HG02852 (cell line): ENCODE measurements around the gene TMEM198.

Source experiments
- ATAC-seq: cut with Tn5 transposase; IDR thresholded peaks from one replicate; pipeline ENCODE4 v1.9.1; 2021; ENCODE audit warnings: mild to moderate bottlenecking, moderate library complexity; ENCODE audit not compliant: unreplicated experiment

The TMEM198 gene, protein sequence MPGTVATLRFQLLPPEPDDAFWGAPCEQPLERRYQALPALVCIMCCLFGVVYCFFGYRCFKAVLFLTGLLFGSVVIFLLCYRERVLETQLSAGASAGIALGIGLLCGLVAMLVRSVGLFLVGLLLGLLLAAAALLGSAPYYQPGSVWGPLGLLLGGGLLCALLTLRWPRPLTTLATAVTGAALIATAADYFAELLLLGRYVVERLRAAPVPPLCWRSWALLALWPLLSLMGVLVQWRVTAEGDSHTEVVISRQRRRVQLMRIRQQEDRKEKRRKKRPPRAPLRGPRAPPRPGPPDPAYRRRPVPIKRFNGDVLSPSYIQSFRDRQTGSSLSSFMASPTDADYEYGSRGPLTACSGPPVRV

DNA sequence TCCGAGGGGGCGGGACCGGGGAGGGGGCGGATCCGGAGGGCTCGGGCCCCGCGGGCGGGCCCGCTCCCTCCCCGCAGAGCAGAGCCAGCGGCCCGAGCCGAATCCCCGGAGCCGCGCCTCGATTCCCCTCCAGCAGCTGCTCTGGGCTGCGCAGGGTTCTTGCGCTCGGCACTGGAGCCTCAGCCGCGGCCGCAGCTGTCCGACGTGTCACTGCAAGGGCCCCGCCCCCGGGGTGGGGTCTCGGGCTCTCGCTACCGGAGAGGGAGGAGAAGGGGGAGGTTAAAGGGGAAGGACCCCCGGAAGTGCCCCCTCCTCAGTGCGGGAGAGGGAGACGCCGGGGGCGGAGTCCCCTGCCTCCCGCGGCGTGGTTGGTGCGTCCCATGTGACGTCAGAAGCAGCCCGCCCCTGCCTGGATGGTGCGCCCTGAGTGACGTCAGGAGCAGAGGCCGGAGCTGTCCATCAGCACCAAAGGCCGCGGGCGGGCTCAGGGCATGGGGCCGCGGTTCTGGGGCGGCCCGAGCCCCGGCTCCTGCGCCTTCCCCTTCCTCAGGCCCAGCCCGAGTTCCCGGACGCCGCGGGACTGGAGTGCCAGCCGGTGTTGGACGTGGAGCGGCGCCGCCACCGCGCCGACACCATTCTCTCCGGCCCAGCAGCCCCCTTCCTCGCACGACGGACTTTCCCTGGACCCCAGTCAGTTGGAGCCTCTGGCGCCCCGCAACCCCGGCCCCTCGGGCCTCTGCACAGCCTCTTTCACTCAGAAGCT is at the start of gene TMEM198, which contains the start of gene CHPF:
TMEM198 (plus strand) TSS at position 433 of the 763 bp plus-strand sequence. CDS start 700 bp downstream, outside the sequence.
CHPF (minus strand) TSS at position 214 of the 763 bp plus-strand sequence. CDS start 271 bp downstream, outside the sequence.
- ATAC-seq, result peak; percentile 71

DNA sequence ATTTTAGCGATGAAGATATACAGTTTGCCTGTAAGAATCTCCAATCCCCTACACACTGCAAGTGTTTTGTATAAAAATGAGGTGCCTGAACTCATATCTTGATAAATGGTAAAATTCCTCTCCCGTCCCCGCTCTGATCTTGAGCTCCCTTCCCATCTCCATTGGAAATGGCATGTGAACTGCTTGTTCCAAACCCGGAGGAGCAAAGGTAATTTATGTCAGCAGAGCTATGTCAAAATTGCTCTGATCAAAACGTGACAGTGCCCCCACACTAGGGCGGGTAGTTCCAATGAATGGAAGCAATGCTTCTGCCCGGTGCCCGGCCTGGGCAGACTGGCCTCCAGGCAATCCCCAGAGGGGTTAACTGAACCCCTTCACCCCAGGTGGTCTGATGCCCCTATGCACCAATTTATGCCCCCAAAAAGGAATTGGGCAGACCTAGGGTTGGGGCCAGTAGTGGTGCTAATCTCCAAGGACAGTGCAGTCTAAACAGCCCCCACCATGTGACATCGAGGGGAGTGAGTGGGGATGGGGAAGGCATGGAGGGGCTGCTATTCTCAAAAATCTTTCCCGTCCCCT is 48.8 kb upstream of the TMEM198 start:
- no peak for ATAC-seq

DNA sequence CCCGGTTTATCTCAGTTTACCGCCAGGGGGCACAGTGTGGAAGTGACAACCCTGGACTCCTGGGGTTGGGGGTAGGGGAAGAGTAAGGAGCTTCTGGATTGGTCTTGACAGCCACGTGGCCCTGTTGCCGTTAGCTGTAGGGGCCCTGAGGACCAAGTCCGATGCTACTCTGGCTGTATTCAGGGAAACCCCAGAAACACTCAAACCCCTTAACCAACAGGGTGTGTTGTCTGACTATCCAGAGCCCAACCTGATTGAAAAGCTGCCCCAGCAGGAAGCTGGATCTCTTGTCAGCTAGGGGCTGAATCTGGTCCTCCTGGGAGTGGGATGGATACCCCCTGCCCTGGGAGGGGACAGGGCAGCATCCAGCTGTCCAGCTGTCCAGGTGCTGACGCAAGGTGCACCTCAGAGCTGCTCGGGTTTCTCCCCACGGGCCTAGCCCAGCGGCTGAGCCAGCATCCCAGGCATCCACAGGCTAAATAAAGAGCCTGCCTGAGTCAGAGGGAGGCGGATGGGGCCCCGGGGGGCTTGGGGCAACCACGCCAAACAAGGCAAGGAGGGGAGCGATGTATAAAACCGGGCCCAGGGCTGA is 48.2 kb upstream of the TMEM198 start:
- no peak for ATAC-seq

DNA sequence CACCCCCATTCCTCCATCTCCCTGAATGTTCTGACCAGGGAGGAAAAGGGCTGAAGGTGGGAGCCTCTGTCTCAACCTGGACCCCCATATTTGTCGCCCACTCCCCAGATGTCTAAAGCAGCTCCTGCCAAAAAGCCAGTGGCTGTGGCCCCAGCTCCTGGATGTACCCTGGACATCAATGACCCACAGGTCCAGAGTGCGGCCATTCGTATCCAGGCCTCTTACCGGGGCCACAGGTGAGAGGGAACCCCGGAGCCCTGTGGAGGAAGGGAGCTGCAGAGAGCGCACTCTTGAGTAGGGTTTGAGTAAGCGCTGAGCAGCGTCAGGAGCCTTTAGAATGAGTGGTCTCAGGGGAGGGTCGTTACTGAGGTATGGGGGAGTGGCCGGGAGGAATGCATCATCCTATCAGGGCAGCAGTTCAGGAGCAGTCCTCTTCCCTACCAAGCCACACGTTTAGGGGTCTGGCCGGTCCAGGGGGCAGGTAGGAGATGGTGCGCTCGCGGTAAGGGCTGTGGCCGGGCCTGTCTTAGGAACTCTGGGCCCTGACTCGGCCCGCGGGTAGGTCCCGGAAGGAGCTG is 47.5 kb upstream of the TMEM198 start:
- no peak for ATAC-seq

DNA sequence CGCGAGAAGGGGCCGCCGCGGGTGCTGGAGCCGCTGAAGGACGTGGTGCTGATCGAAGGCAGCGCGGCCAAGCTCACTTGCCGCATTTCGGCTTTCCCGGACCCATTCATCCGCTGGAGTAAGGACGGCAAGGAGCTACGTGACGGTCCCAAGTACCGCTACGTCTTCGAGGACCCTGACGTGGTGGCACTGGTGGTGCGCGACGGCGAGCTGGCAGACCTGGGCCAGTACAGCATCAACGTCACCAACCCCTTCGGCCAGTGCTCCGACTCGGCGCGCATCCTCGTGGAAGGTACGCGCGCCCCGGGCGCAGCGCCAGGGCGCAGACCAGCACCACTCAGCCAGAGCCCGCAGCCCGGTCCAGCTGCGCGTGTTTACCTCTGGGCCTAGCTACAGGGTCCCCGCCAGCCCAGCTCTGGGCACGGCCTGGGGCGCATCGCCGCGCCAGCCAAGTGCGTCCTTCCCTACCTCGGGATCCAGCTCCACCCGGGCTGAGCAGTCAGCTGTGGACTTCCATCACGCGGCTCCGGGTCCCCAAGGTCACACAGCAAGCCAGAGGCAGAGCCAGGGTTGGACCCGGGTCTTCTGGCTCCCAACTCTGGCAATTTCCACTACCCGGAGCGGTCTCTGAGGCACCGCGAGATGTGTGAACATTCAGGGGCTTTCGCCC is 46.9 kb upstream of the TMEM198 start:
- no peak for ATAC-seq

DNA sequence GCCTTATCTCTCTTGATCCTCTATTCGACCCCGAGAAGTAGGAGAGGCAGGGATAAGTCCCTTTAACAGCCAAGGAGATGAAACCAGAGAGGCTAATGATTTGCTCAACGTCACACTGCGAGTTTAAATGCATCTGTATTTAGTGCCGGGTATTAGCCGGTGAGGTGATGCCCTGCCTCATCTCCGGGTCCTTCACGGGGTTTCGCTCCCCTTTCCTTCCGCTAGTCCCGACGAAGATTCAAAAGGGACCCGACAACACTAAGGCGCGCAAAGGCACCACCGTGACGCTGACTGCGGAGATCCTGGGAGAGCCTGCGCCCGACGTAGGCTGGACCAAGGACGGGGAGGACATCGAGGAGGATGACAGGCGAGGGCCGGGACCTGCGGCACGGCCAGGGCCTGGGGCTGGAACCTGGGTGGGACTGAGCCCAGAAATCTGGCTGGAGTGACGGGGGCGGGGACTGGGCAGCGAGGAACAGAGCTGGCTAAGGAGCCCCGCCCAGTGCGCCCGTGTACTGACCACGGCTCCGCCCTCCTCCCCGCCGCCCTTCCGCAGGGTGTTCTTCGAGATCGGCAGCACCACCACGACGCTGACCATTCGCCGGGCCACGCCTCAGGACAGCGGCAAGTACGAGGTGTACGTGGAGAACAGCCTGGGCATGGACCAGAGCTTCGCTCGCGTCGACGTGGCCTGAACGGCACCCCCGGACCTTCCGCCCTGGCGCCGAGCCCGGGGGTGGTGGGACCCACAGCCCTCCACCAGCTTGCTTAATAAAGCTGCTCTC is 46.1 kb upstream of the TMEM198 start:
- ATAC-seq, result peak; percentile 24

DNA sequence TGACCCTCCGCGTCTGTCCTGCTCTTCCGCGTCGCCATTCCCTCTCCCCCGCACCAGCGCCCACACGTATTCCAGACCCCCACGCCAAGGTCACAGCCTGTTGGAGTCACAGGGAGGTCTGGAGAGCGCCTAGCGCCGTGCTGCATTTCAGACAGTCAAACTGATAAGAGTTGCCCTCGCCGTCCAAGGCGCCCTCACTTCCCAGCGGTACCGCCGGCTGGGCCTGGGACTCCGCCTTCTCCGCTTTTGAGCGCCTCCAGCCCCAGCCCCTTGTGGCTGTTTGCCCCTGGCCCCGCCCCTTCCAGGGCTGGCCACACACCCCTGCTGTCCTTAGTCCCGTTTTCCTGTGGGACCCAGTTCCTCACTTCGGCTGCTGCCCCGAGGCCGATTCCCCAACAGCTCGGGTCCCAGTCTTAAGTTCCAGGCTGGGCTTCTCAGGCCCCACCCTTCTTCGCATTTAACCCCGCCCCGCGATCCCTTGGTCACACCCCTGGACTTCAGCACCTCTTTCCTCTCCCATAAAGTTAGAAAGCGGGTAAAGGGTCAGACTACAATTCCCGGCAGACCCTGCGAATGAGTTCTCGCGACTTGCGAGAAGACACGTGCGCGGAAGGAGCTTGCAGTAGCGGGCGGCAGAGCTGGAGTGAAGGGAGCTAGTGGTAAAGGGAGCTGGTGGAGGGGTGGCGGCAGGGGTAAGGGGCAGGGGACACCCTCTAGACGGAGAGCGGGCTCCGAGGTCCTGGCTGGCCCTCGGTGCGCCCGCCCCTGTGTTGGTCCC is 45.4 kb upstream of the TMEM198 start, which contains the start of gene GMPPA:
GMPPA (plus strand) TSS at position 612 of the 778 bp plus-strand sequence. CDS start 1,085 bp downstream, outside the sequence.
- ATAC-seq, result peak; percentile 93

DNA sequence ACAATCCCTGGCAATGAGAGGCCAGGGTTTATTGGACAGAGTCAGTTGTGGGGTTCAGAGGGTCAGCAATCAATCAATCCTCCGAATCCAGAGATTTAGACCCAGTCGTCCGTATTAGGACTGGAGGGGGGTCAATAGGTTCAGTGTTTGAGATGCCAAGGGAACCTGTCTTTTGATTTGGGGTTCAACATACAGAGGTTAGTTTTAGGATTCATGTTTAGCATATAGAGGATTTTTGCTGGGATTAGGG is 44.8 kb upstream of the TMEM198 start:
- no peak for ATAC-seq

DNA sequence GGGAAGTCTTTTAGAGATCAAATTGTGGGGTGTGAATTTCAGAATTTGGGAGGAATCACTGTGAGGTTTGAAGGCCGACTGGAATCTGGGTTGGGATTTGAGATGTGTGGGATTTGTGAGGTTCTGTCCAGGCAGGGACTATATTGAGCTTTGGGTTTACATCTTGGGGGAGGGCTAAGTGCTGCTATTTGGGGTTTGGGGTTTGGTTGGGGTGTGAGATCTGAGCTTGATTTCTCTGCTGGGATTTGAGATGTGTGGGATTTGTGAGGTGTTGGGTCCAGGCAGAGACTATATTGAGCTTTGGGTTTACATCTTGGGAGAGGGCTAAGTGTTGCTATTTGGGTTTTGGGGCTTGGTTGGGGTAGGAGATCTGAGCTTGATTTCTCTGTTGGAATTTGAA is 44.3 kb upstream of the TMEM198 start:
- no peak for ATAC-seq

DNA sequence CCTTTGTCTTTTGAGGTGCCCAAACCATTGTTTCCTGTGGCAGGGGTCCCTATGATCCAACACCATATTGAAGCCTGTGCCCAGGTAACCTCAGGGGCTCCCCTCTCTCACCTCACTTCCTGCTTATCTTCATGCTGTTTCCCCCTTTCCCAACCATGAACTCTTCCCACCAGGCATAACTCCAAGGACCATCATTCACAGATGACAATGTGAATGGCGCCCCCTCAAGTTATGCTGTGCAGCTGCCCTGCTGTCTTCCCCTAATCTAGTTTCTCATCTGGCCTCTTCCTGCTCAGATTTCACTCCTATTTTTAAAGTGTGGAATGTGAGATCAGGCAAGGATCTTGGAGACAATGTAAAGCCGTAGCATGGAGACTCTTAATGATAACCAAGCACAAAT is 43.7 kb upstream of the TMEM198 start:
- ATAC-seq, result no peak

DNA sequence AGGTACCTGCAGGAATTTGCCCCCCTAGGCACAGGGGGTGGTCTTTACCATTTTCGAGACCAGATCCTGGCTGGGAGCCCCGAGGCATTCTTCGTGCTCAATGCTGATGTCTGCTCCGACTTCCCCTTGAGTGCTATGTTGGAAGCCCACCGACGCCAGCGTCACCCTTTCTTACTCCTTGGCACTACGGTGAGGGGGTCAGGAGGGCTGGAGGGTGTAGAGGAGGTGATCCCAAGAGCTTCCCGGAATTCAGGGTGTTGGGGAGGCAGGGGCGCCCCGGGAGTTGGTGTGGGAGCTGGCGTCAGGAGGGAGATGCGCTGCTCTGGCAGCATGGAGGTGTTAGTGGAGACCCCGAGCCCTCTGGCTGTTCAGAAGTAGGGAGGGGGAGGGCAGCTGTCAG is 42.0 kb upstream of the TMEM198 start:
- no peak for ATAC-seq

DNA sequence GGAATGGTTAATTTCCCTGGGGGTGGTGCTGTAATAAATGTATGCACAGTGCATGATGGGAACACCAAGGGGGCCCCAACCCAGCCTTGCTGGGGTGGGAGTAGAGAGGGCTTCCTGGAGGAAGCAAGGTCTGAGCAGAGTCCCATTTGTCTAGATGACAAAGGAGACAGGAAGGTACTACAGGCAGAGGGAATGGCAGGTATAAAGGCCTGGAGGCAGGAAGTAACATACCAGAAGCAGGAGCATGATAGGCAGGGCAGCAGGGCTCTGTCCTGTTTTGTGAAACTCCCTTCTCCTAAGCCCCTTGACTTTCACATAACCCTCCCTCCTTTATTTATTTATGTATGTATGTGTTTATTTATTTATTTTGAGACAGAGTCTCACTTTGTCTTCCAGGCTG is 41.2 kb upstream of the TMEM198 start:
- ATAC-seq, result no peak

DNA sequence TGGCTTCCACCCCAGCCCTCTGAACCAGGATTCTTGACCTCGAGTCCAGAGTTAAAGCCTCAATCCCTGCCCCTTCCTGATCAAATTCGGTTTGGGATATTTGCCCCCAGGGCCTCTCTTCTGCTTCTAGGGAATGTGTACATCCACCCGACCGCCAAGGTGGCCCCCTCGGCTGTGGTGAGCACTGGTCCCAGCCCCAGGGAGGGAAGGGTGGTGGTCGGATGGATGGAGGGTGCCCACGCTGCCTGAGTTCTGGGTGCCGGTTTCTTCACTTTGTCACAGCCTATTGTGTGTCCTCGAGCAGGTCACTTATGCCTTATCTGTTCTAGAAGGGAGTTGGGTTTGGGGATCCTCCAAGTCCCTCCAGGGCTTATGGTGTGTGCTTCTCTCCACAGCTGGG is 38.2 kb upstream of the TMEM198 start:
- no peak for ATAC-seq

DNA sequence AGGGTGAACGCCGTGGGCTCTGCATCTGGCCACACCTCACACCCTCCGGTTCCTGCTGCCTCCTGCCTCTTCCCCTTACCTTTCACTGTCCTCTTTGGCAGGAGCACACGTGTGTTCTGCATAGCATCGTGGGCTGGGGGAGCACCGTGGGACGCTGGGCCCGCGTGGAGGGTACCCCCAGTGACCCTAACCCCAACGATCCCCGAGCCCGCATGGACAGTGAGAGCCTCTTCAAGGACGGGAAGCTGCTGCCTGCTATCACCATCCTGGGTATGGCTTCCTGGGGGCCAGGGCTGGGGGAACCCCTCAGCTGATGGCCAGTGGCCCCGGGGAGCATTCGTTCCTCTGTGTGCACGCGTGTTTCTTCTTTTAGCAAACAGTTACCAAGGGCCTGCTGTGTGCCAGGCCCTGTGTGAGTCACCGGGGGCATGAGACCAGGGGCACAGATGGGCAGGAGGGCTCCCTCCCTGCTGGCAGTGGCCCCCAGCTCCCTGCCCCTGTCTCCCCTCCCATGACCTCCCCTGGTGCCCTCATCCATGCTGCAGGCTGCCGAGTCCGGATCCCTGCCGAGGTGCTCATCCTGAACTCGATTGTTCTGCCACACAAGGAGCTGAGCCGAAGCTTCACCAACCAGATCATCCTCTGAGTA is 37.6 kb upstream of the TMEM198 start:
- ATAC-seq, result no peak

DNA sequence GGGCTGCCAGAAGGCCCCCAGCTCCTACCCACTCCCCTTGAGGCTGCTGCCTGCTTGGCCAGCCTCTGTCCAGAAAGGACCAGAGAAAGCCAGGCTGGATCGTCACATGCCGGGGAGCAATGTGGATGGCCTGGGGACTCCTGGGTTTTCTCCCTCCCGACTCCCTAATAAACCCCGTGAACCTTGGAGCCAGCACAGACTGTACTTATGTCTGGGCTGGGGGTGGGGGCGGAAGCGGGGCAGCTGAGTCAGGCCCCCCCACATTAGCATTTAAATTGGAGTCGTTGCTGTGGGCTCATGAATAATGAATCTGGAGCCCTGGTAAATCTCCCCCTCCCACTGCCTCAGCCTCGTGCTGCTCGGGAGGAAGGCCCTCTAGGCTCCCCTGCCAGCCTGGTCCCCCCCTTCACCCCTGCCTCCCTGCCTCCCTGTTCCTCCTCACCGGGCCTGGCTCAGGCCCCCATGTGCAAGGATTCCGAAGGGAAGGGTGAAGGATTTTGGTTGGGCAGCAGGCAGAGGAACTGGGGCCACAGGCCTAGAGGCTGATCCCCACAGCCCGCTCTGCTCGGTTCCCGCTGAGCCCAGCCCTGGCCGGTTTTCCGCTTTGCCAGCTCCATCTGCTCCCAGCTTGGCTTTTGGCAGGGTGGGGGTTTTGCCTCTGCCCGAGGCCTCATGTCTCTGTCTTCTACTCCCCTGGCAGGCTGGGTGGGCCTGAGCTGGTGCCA is 36.9 kb upstream of the TMEM198 start:
- no peak for ATAC-seq

DNA sequence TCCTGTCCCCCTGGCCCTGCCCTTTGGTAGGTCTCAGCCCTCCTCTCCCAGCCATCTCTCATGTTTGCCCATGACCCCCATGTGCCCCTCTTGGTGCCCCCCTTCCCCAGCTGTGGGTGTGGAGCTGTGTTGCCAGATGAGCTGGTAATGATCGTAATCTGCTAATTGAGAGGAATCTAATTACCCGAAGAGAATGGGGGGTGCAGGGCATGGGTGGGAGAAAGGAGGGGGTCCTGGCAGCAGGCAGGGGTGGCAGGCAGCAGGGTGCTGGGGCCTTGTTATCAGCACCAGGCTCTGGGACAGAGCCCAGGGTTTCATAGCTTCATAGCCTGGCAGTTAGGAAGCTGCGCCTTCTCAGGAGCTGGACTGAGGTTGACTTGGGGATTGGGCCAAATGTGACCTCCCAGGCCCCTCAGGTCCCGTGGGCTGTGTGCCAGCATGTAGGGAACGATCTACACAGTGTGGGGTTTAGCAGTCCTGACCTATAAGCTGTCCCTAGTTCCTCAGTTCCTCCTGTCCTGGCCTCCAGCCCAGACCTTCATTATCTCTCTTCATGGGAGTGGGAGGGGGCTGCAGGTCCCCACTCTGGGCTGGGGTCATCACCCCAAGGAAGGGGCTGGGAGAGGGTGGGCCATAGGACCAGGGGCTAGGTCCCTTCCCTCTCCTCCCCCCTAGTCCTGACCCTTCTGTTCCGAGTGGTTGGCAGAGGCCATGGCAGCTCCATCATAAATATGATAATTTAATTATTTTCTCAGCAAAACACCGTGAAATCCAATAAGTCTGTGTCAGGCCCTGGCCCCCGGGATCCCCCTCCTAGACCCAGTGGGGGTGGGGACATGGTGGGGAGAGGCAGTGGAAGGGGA is 36.0 kb upstream of the TMEM198 start:
- ATAC-seq, result no peak

DNA sequence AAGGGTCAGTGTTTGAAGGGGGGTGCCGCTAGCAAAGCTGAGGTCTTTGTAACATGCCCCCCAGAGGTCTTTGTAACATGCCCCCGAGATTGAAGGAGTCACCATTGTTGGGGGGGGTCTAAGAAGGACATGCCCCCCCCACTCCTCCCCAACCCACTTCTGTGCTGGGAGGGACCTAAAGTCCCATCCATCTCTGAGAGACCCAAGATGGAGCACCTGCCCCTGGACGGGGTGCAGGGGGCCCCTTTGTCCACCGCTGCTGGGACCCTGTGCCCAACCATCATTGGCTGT is 35.4 kb upstream of the TMEM198 start:
- no peak for ATAC-seq
